CD4-positive, alpha-beta T cell (primary cell): ENCODE measurements around the gene UBAC2. TPM values are rescaled to one million over a fixed set of nuclear protein-coding genes. Genes with fewer than 3 reads are reported as not detected.

Source experiments
- ATAC-seq: fragments of 200-7000 bp; cut with Tn5 transposase; one replicate; pipeline ENCODE4 v1.10.0; 2022; ENCODE audit warnings: mild to moderate bottlenecking; ENCODE audit not compliant: poor library complexity
- CTCF ChIA-PET: fragments of 350-600 bp; sonication (Branson Sonifier 250); formaldehyde crosslinking; loops from one replicate; lab custom pipeline; 2021; ENCODE audit warnings: antibody characterized with exemption, inconsistent platforms; lab: Charles Lee
- POLR2A ChIA-PET: fragments of 350-600 bp; sonication (Branson Sonifier 250); formaldehyde crosslinking; loops from one replicate; lab custom pipeline; 2021; ENCODE audit warnings: antibody characterized with exemption, inconsistent platforms; lab: Charles Lee
- DNase-seq, 14 experiments: peaks; one replicate each; pipeline ENCODE4 v3.0.0-alpha.2; 2013 to 2020; ENCODE audit warnings: mixed read lengths in 2 of 14
- H3K27ac ChIP-seq, 2 donors: one replicate each; pipeline versions ENCODE4 v1.5.1 to v1.7.0; 2013; ENCODE audit warnings: low read length in 2 of 2, low read depth in 1 of 2, mild to moderate bottlenecking in 1 of 2
- H3K27me3 ChIP-seq, 2 experiments: 1 replicate in 1 of 2; 2 replicates in 1 of 2; pipeline versions ENCODE4 v1.6.1 to v1.7.0; 2013; ENCODE audit warnings: low read length in 2 of 2, control low read depth in 1 of 2, mild to moderate bottlenecking in 1 of 2, moderate library complexity in 1 of 2; ENCODE audit not compliant: insufficient read depth in 2 of 2, control insufficient read depth in 1 of 2
- H3K36me3 ChIP-seq: one replicate; pipeline ENCODE4 v1.6.1; 2013; ENCODE audit warnings: low read length, control low read depth; ENCODE audit not compliant: insufficient read depth
- H3K4me1 ChIP-seq: one replicate; pipeline ENCODE4 v1.6.1; 2013; ENCODE audit warnings: low read length, control low read depth; ENCODE audit not compliant: insufficient read depth
- H3K4me3 ChIP-seq: one replicate; pipeline ENCODE4 v1.5.1; 2013; ENCODE audit warnings: mild to moderate bottlenecking, low read length, moderate library complexity
- H3K9me3 ChIP-seq, 2 experiments: 1 replicate in 1 of 2; 2 replicates in 1 of 2; pipeline versions ENCODE4 v1.6.1 to v1.7.0; 2013; ENCODE audit warnings: low read length in 2 of 2, mild to moderate bottlenecking in 2 of 2, control low read depth in 1 of 2, moderate library complexity in 1 of 2; ENCODE audit not compliant: control insufficient read depth in 1 of 2, insufficient read depth in 1 of 2
- H3K27ac Mint-ChIP-seq: one replicate; pipeline ENCODE4 v1.8.0; 2020; ENCODE audit warnings: mixed read lengths
- H3K27me3 Mint-ChIP-seq: one replicate; pipeline ENCODE4 v1.8.0; 2021; ENCODE audit warnings: mixed read lengths
- H3K36me3 Mint-ChIP-seq: one replicate; pipeline ENCODE4 v1.8.0; 2021; ENCODE audit warnings: low read depth, mixed read lengths
- H3K4me1 Mint-ChIP-seq: one replicate; pipeline ENCODE4 v1.8.0; 2021; ENCODE audit warnings: low read depth, mixed read lengths
- H3K4me3 Mint-ChIP-seq: one replicate; pipeline ENCODE4 v1.8.0; 2020; ENCODE audit warnings: mild to moderate bottlenecking, mixed read lengths
- H3K9me3 Mint-ChIP-seq: one replicate; pipeline ENCODE4 v1.8.0; 2020; ENCODE audit warnings: mixed read lengths
- intact Hi-C, 2 experiments: fragments of 100-400 bp; cut with DNase I in 1 of 2; cut with micrococcal nuclease in 1 of 2; formaldehyde crosslinking; loops; one replicate each; pipeline versions ENCODE4 v1.15.1 to v1.9.0; 2023 to 2025; cut with DNase I, micrococcal nuclease
- total RNA-seq, 174 experiments: library from RNA in 2 of 174; stranded (reverse) in 2 of 174; gene quantifications; one replicate each; pipeline ENCODE4 v1.2.3 and lab custom pipeline; 2021 to 2026
- TF ChIP-seq, protein P1 (sequence below): fragments of 200-600 bp; IDR thresholded peaks from one replicate; pipeline ENCODE4 v1.8.0; 2022; ENCODE audit warnings: antibody characterized with exemption, mild to moderate bottlenecking

The UBAC2 gene
- total RNA-seq, 2 experiments from 2014 or later, result 59.8 to 67.4 TPM

DNA sequence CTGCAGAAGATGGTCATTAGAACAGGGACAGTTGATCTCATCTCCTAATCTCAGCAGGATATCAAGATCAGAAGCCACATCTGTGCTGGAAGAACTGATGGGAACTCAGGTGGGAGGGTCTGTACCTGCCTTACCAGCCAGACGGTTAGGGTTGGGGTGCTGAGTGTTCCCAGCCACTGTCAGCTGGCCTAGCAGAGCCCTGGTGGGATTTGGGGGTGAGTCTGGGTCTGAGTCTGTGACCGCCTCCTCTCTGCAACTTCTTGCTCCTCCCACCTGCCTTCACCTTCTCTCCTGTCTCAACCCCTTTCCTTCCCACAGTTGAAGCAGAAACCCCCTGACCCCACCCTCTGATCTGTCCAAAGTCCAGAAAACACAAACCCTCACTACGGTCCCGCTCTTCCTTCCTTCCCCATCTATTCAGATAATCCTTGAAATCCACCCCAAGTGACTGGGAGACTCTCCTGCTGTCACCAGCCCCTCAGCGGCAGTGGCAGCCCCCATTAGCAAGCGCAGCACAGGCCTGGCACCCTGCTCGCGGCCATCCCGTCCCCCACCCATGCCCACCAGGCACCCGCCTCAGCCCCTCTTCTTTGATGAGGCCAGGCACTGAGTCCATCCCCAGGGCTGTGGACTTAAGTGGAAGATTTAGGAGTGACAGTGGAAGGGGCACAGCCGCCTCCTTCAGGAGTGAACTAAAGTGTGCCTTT lies 198.4 kb downstream of the UBAC2 start:
- Histone ChIP-seq H3K4me1 (peaks cover 22% of the 10 kb centered on the region), H3K36me3 (no peaks in the 10 kb centered on the region), H3K27ac (no peak overlapping the region), H3K27me3 (no peaks in the 10 kb centered on the region), H3K4me3 (no peak overlapping the region), H3K9me3 (no peaks in the 10 kb centered on the region)
- intact Hi-C loops, result no loop called here
- peak overlapping the region; percentile 26 for H3K27ac Mint-ChIP-seq
- H3K4me3 Mint-ChIP-seq, result no peak overlapping the region
- H3K36me3 Mint-ChIP-seq, result peaks cover 26% of the 10 kb centered on the region
- H3K9me3 Mint-ChIP-seq, result no peaks in the 10 kb centered on the region
- no peaks in the 10 kb centered on the region for H3K27me3 Mint-ChIP-seq
- TF ChIP-seq, protein P1, sequence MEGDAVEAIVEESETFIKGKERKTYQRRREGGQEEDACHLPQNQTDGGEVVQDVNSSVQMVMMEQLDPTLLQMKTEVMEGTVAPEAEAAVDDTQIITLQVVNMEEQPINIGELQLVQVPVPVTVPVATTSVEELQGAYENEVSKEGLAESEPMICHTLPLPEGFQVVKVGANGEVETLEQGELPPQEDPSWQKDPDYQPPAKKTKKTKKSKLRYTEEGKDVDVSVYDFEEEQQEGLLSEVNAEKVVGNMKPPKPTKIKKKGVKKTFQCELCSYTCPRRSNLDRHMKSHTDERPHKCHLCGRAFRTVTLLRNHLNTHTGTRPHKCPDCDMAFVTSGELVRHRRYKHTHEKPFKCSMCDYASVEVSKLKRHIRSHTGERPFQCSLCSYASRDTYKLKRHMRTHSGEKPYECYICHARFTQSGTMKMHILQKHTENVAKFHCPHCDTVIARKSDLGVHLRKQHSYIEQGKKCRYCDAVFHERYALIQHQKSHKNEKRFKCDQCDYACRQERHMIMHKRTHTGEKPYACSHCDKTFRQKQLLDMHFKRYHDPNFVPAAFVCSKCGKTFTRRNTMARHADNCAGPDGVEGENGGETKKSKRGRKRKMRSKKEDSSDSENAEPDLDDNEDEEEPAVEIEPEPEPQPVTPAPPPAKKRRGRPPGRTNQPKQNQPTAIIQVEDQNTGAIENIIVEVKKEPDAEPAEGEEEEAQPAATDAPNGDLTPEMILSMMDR, result no peak
- ChIA-PET POLR2A (interaction anchor here (0.6 kb wide), 1 partner anchor 15 kb away, joined by 3 read pairs; no protein-coding TSS in a partner anchor), CTCF (interaction anchor here (1.3 kb wide), 1 partner anchor 11 kb away, joined by 5 read pairs; no protein-coding TSS in a partner anchor)
- DNase-seq, result no peak
- ATAC-seq, result no peak
- peaks cover 48% of the 10 kb centered on the region for H3K4me1 Mint-ChIP-seq

DNA sequence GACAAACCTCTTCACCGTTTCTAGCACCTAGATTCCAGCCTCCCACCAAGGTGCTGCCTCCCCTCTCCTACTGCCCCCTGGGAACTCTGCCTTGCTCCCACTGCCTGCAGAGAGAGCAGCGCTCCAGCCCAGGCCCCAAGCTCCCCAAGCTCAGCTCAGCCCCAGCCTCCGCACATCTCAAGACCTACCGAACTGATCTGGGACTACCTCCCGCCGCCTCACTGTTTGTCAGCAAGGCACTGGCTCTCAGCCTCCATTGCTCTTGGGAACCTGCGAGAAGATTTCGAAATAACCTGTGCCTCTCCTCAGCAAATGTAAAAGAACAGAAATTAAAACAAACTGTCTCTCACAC lies 198.9 kb downstream of the UBAC2 start:
- H3K36me3 Mint-ChIP-seq, result peaks cover 28% of the 10 kb centered on the region
- H3K4me3 Mint-ChIP-seq, result peak overlapping the region; percentile 15
- H3K27me3 Mint-ChIP-seq, result no peaks in the 10 kb centered on the region
- POLR2A ChIA-PET, result no interaction called here
- H3K27me3 ChIP-seq, result no peaks in the 10 kb centered on the region
- no peak overlapping the region for H3K4me3 ChIP-seq
- no peaks in the 10 kb centered on the region for H3K36me3 ChIP-seq
- no peak overlapping the region for H3K27ac ChIP-seq
- intact Hi-C loops, result no loop called here
- ATAC-seq, result no peak
- no peaks in the 10 kb centered on the region for H3K9me3 ChIP-seq
- TF ChIP-seq, protein P1, result no peak
- peak overlapping the region; percentile 72 for H3K27ac Mint-ChIP-seq
- CTCF ChIA-PET, result no interaction called here
- no peak for DNase-seq
- H3K9me3 Mint-ChIP-seq, result no peaks in the 10 kb centered on the region
- peaks cover 51% of the 10 kb centered on the region for H3K4me1 Mint-ChIP-seq
- H3K4me1 ChIP-seq, result peaks cover 26% of the 10 kb centered on the region

DNA sequence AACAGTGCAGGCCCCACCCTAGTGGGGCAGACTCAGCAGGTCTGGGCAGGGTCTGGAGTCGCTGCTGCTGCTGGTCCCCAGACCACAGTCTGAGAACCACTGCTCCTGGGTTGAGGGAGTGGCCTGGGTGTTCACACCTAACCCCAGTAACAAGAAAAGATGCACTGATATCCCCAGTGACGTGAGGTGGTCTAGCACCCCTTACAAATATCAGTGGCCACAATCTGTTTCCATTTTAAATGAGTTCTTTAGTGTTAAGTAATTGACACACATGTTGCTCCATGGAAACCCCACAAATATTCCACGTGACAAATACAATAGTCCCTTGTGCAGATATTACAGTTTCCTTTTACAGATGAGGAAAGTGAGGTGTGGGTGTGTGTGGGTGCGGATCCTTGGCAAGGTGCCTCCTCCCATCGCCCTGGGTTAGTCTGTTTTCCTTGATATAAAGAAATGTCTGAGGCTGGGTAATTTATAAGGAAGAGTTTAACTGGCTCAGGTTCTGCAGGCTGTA lies 202.9 kb downstream of the UBAC2 start:
- intact Hi-C loops, result no loop called here
- ChIA-PET CTCF (no interaction called here), POLR2A (no interaction called here)
- H3K36me3 Mint-ChIP-seq, result peaks cover 37% of the 10 kb centered on the region
- no peaks in the 10 kb centered on the region for H3K9me3 Mint-ChIP-seq
- TF ChIP-seq, protein P1, result no peak
- H3K4me3 Mint-ChIP-seq, result peak overlapping the region; percentile 48
- H3K36me3 ChIP-seq, result no peaks in the 10 kb centered on the region
- H3K4me3 ChIP-seq, result no peak overlapping the region
- peaks cover 0 to 3% of the 10 kb centered on the region in 2 experiments for H3K9me3 ChIP-seq
- H3K27me3 ChIP-seq, result no peaks in the 10 kb centered on the region
- DNase-seq (peak in 3 of 14 experiments; percentile 32 to 61 (median 41)), ATAC-seq (peak; percentile 41)
- H3K27me3 Mint-ChIP-seq, result no peaks in the 10 kb centered on the region
- H3K27ac Mint-ChIP-seq, result peak overlapping the region; percentile 81
- peaks cover 59% of the 10 kb centered on the region for H3K4me1 Mint-ChIP-seq
- peak overlapping the region in 1 of 2 donors; percentile 16 for H3K27ac ChIP-seq
- peaks cover 30% of the 10 kb centered on the region for H3K4me1 ChIP-seq
